ENCODE results near the gene RSPO1.

- 0 out of 2 replicates have a peak, but pooled peaks have one; percentile 12 for TF ChIP-seq EZH2phosphoT487 (IDR thresholded peaks at IDR 0.05; ENCODE audit: insufficient read depth, low read depth)
- TF ChIP-seq EZH2 (IDR thresholded peaks at IDR 0.05; ENCODE audit: insufficient read depth, poor library complexity, severe bottlenecking), result peak; percentile 39
Measured at GRCh38 chr1:37634244-37634991, at the start of gene RSPO1.

All from GM23248 (cell line).